HUES64 (cell line): ENCODE data around the gene ZC3H8.

Experiments used
- H3K27ac ChIP-seq: 2 replicates; pipeline ENCODE4 v1.7.0; 2013; ENCODE audit warnings: low read depth, low read length, inconsistent platforms
- H3K27me3 ChIP-seq: 2 replicates; pipeline ENCODE4 v1.6.1; 2013; ENCODE audit warnings: mild to moderate bottlenecking, low read length; ENCODE audit not compliant: insufficient read depth
- H3K36me3 ChIP-seq: 2 replicates; pipeline ENCODE4 v1.6.1; 2013; ENCODE audit warnings: mild to moderate bottlenecking, low read length; ENCODE audit not compliant: insufficient read depth
- H3K4me1 ChIP-seq: 2 replicates; pipeline ENCODE4 v1.6.1; 2013; ENCODE audit warnings: mild to moderate bottlenecking, low read length, moderate library complexity; ENCODE audit not compliant: insufficient read depth
- H3K4me3 ChIP-seq: 2 replicates; pipeline ENCODE4 v1.5.1; 2013; ENCODE audit warnings: mild to moderate bottlenecking, low read length, moderate library complexity
- H3K9ac ChIP-seq: 2 replicates; pipeline ENCODE4 v1.6.1; 2013; ENCODE audit warnings: mild to moderate bottlenecking, low read depth, low read length
- H3K9me3 ChIP-seq: 2 replicates; pipeline ENCODE4 v1.6.1; 2013; ENCODE audit warnings: low read depth, low read length; ENCODE audit not compliant: insufficient read depth
- WGBS: fragments of 150-250, 120-280 bp; methylation state at CpG from one replicate; pipeline ENCODE4 v1.1.7; 2013; ENCODE audit warnings: missing lambda C conversion rate; 5-methylcytosine and 5-hydroxymethylcytosine counted together

Gene ZC3H8

GRCh38 chr2:112195950-112196349 is 58.9 kb downstream of the ZC3H8 start:
- no peaks in the 10 kb centered on the region for H3K9me3 ChIP-seq
- no peak overlapping the region for H3K4me3 ChIP-seq
- no peak overlapping the region for H3K9ac ChIP-seq
- no peaks in the 10 kb centered on the region for H3K4me1 ChIP-seq
- H3K27me3 ChIP-seq: no peaks in the 10 kb centered on the region
- no peaks in the 10 kb centered on the region for H3K36me3 ChIP-seq
- H3K27ac ChIP-seq: no peak overlapping the region

- no peaks in the 10 kb centered on the region for H3K36me3 ChIP-seq
- H3K27ac ChIP-seq: no peak overlapping the region
Observed at GRCh38 chr2:112195167-112195766, 59.6 kb downstream of the ZC3H8 start.

GRCh38 chr2:112194482-112194881 is 60.4 kb downstream of the ZC3H8 start:
- Histone ChIP-seq H3K9me3 (no peaks in the 10 kb centered on the region), H3K9ac (no peak overlapping the region), H3K4me1 (no peaks in the 10 kb centered on the region), H3K36me3 (no peaks in the 10 kb centered on the region), H3K4me3 (no peak overlapping the region), H3K27ac (no peak overlapping the region), H3K27me3 (no peaks in the 10 kb centered on the region)
- 86% methylated on average over 4 of the region's 4 CpGs for WGBS

More at GRCh38 chr2:112195167-112195766, 59.6 kb downstream of the ZC3H8 start:
- 84% methylated on average over 8 of the region's 8 CpGs for WGBS
- no peak overlapping the region for H3K9ac ChIP-seq
- H3K4me3 ChIP-seq: no peak overlapping the region
- no peaks in the 10 kb centered on the region for H3K27me3 ChIP-seq
- H3K4me1 ChIP-seq: no peaks in the 10 kb centered on the region
- no peaks in the 10 kb centered on the region for H3K9me3 ChIP-seq

GRCh38 chr2:112194028-112194427 is 60.8 kb downstream of the ZC3H8 start:
- no peaks in the 10 kb centered on the region for H3K4me1 ChIP-seq
- 99% methylated on average over 2 of the region's 2 CpGs for WGBS

GRCh38 chr2:112189001-112189556 is 65.8 kb downstream of the ZC3H8 start:
- 99% methylated on average over 3 of the region's 3 CpGs for WGBS
- Histone ChIP-seq H3K4me3 (no peak overlapping the region), H3K9me3 (no peaks in the 10 kb centered on the region), H3K36me3 (no peaks in the 10 kb centered on the region), H3K27ac (no peak overlapping the region), H3K4me1 (no peaks in the 10 kb centered on the region), H3K27me3 (no peaks in the 10 kb centered on the region), H3K9ac (no peak overlapping the region)

More at GRCh38 chr2:112194028-112194427, 60.8 kb downstream of the ZC3H8 start:
- Histone ChIP-seq H3K9me3 (no peaks in the 10 kb centered on the region), H3K9ac (no peak overlapping the region), H3K36me3 (no peaks in the 10 kb centered on the region), H3K4me3 (no peak overlapping the region), H3K27ac (no peak overlapping the region), H3K27me3 (no peaks in the 10 kb centered on the region)

GRCh38 chr2:112187805-112188596 is 66.8 kb downstream of the ZC3H8 start:
- H3K4me1 ChIP-seq: no peaks in the 10 kb centered on the region
- no peaks in the 10 kb centered on the region for H3K27me3 ChIP-seq
- H3K36me3 ChIP-seq: no peaks in the 10 kb centered on the region
- no peak overlapping the region for H3K27ac ChIP-seq
- 84% methylated on average over 9 of the region's 9 CpGs for WGBS
- H3K9me3 ChIP-seq: no peaks in the 10 kb centered on the region
- no peak overlapping the region for H3K9ac ChIP-seq
- H3K4me3 ChIP-seq: no peak overlapping the region

GRCh38 chr2:112187046-112187715 is 67.7 kb downstream of the ZC3H8 start:
- Histone ChIP-seq H3K27ac (no peak overlapping the region), H3K4me3 (no peak overlapping the region), H3K9ac (no peak overlapping the region), H3K9me3 (no peaks in the 10 kb centered on the region), H3K27me3 (peaks cover 6% of the 10 kb centered on the region), H3K4me1 (no peaks in the 10 kb centered on the region), H3K36me3 (no peaks in the 10 kb centered on the region)
- WGBS: 94% methylated on average over 31 of the region's 31 CpGs

- no peaks in the 10 kb centered on the region for H3K9me3 ChIP-seq
- no peaks in the 10 kb centered on the region for H3K36me3 ChIP-seq
- H3K9ac ChIP-seq: no peak overlapping the region
- no peak overlapping the region for H3K27ac ChIP-seq
- H3K27me3 ChIP-seq: peaks cover 21% of the 10 kb centered on the region
- no peak overlapping the region for H3K4me3 ChIP-seq
- 88% methylated on average over 7 of the region's 9 CpGs for WGBS
- H3K4me1 ChIP-seq: no peaks in the 10 kb centered on the region
Observed at GRCh38 chr2:112185131-112185530, 69.7 kb downstream of the ZC3H8 start.

GRCh38 chr2:112184121-112184520 is 70.7 kb downstream of the ZC3H8 start:
- no peaks in the 10 kb centered on the region for H3K36me3 ChIP-seq
- WGBS: 90% methylated on average over 7 of the region's 8 CpGs
- H3K27me3 ChIP-seq: peaks cover 21% of the 10 kb centered on the region
- H3K4me1 ChIP-seq: no peaks in the 10 kb centered on the region
- no peak overlapping the region for H3K9ac ChIP-seq
- H3K9me3 ChIP-seq: no peaks in the 10 kb centered on the region
- no peak overlapping the region for H3K27ac ChIP-seq
- H3K4me3 ChIP-seq: no peak overlapping the region

GRCh38 chr2:112183327-112184025 is 71.4 kb downstream of the ZC3H8 start:
- H3K9ac ChIP-seq: no peak overlapping the region
- H3K36me3 ChIP-seq: no peaks in the 10 kb centered on the region
- no peak overlapping the region for H3K4me3 ChIP-seq
- H3K27me3 ChIP-seq: peaks cover 21% of the 10 kb centered on the region
- no peak overlapping the region for H3K27ac ChIP-seq
- WGBS: 88% methylated on average over 7 of the region's 8 CpGs
- no peaks in the 10 kb centered on the region for H3K4me1 ChIP-seq
- no peaks in the 10 kb centered on the region for H3K9me3 ChIP-seq
